NCI-H524 (cell line): Measurements from ENCODE around the gene NKAIN4.

Experiments
- DNase-seq, 2 experiments: peaks; one replicate each; lab custom pipeline; 2025; lab: John Stamatoyannopoulos, UW

NKAIN4 gene

GRCh38 chr20:63257629-63258028 lies 3.4 kb upstream of the NKAIN4 start:
- DNase-seq: no peak

- no peak for DNase-seq
Observed at GRCh38 chr20:63256954-63257353, 2.7 kb upstream of the NKAIN4 start.

GRCh38 chr20:63255931-63256704 lies 1.9 kb upstream of the NKAIN4 start:
- DNase-seq: peak in 1 of 2 experiments; percentile 19

- no peak for DNase-seq
Observed at GRCh38 chr20:63254606-63255384, 532 bp upstream of the NKAIN4 start.

- DNase-seq: no peak
Observed at GRCh38 chr20:63253438-63254231, 628 bp downstream of the NKAIN4 start.

GRCh38 chr20:63253065-63253437 lies 1.2 kb downstream of the NKAIN4 start:
- no peak for DNase-seq

GRCh38 chr20:63252284-63252711 lies 2.0 kb downstream of the NKAIN4 start:
- no peak for DNase-seq

GRCh38 chr20:63251350-63251749 lies 2.9 kb downstream of the NKAIN4 start:
- DNase-seq: peak in 1 of 2 experiments; percentile 20

GRCh38 chr20:63249891-63250290 lies 4.4 kb downstream of the NKAIN4 start:
- DNase-seq: no peak

- DNase-seq: no peak
Observed at GRCh38 chr20:63248835-63249591, 5.2 kb downstream of the NKAIN4 start.

- DNase-seq: no peak
Observed at GRCh38 chr20:63247671-63248228, 6.5 kb downstream of the NKAIN4 start.

- peak in 1 of 2 experiments; percentile 42 for DNase-seq
Observed at GRCh38 chr20:63246490-63247288, 7.6 kb downstream of the NKAIN4 start.

- no peak for DNase-seq
Observed at GRCh38 chr20:63244468-63244867, 9.8 kb downstream of the NKAIN4 start.

GRCh38 chr20:63243604-63244247 lies 10.5 kb downstream of the NKAIN4 start:
- DNase-seq: no peak

- DNase-seq: no peak
Observed at GRCh38 chr20:63242736-63243135, 11.5 kb downstream of the NKAIN4 start.

- DNase-seq: no peak
Observed at GRCh38 chr20:63241272-63241671, 13.0 kb downstream of the NKAIN4 start.

GRCh38 chr20:63240004-63240403 lies 14.3 kb downstream of the NKAIN4 start:
- no peak for DNase-seq

- DNase-seq: no peak
Observed at GRCh38 chr20:63239431-63239830, 14.8 kb downstream of the NKAIN4 start.

- DNase-seq: peak in 1 of 2 experiments; percentile 24
Observed at GRCh38 chr20:63238514-63239125, 15.6 kb downstream of the NKAIN4 start.

GRCh38 chr20:63238031-63238430 lies 16.2 kb downstream of the NKAIN4 start:
- no peak for DNase-seq
